RCC 7860 (cell line): ENCODE measurements around the gene TSSC4.
A peak's percentile ranks its signal among the peaks of the same experiment; 100 is the strongest.

ENCODE experiments used
- DNase-seq: peaks from one replicate; pipeline ENCODE4 v3.0.0-alpha.2; 2015; ENCODE audit warnings: low spot score
- FAIRE-seq: peaks from 2 replicates; lab custom pipeline; 2012; peaks lifted over from hg19 to GRCh38; lab: Jason Lieb, UNC

TSSC4 gene

GRCh38 chr11:2385156-2386151 is 15.1 kb upstream of the TSSC4 start:
- FAIRE-seq (no peak), DNase-seq (no peak)

GRCh38 chr11:2386591-2386990 is 14.0 kb upstream of the TSSC4 start:
- FAIRE-seq (no peak), DNase-seq (no peak)

GRCh38 chr11:2387266-2387987 is 13.1 kb upstream of the TSSC4 start:
- no peak for DNase-seq
- no peak for FAIRE-seq

- DNase-seq: no peak
- FAIRE-seq: no peak
Measured at GRCh38 chr11:2388431-2389376, 11.8 kb upstream of the TSSC4 start.

GRCh38 chr11:2389377-2390026 is 11.0 kb upstream of the TSSC4 start:
- no peak for FAIRE-seq

GRCh38 chr11:2390091-2390724 is 10.3 kb upstream of the TSSC4 start:
- no peak for DNase-seq
- no peak for FAIRE-seq

More at GRCh38 chr11:2389377-2390026, 11.0 kb upstream of the TSSC4 start:
- DNase-seq: no peak

- FAIRE-seq (no peak), DNase-seq (peak; percentile 10)
Measured at GRCh38 chr11:2390725-2391151, 9.8 kb upstream of the TSSC4 start.

GRCh38 chr11:2391181-2391975 is 9.2 kb upstream of the TSSC4 start:
- FAIRE-seq: no peak
- DNase-seq: no peak

GRCh38 chr11:2392241-2392959 is 8.2 kb upstream of the TSSC4 start:
- FAIRE-seq: no peak

GRCh38 chr11:2393111-2393868 is 7.3 kb upstream of the TSSC4 start:
- no peak for FAIRE-seq

More at GRCh38 chr11:2392241-2392959, 8.2 kb upstream of the TSSC4 start:
- DNase-seq: no peak

GRCh38 chr11:2393941-2394817 is 6.4 kb upstream of the TSSC4 start:
- DNase-seq (no peak), FAIRE-seq (no peak)

More at GRCh38 chr11:2393111-2393868, 7.3 kb upstream of the TSSC4 start:
- DNase-seq: no peak

GRCh38 chr11:2394818-2395105 is 5.8 kb upstream of the TSSC4 start:
- DNase-seq (no peak), FAIRE-seq (no peak)

GRCh38 chr11:2395211-2395730 is 5.3 kb upstream of the TSSC4 start:
- FAIRE-seq (no peak), DNase-seq (no peak)

- DNase-seq (no peak), FAIRE-seq (no peak)
Measured at GRCh38 chr11:2395856-2396255, 4.7 kb upstream of the TSSC4 start.

- DNase-seq: no peak
- no peak for FAIRE-seq
Measured at GRCh38 chr11:2396471-2396870, 4.1 kb upstream of the TSSC4 start.

- no peak for FAIRE-seq
- DNase-seq: no peak
Measured at GRCh38 chr11:2397005-2397404, 3.5 kb upstream of the TSSC4 start.
